Stomach (tissue), 9 donors: ENCODE data around the gene ZNF778. TPM values are rescaled to one million over a fixed set of nuclear protein-coding genes. Genes with fewer than 3 reads are reported as not detected.

Experiments
- DNase-seq, 2 donors: peaks; one replicate each; pipeline versions ENCODE4 v3.0.0 to v3.0.0-alpha.2; 2013 to 2019
- H3K27ac ChIP-seq, 5 donors: fragments of 200-600 bp in 4 of 5; sonication (generic) in 4 of 5; one replicate each; pipeline ENCODE4 v1.5.1; 2013 to 2019; ENCODE audit warnings: mild to moderate bottlenecking in 1 of 5, moderate library complexity in 1 of 5
- H3K27me3 ChIP-seq, 3 donors: fragments of 200-600 bp; sonication (generic); one replicate each; pipeline ENCODE4 v1.5.1; 2017 to 2019; ENCODE audit warnings: mixed run types in 1 of 3
- H3K36me3 ChIP-seq, 4 donors: fragments of 200-600 bp; sonication (generic); 1 replicate in 3 of 4; 2 replicates in 1 of 4; pipeline ENCODE4 v1.5.1; 2016 to 2019
- H3K4me1 ChIP-seq, 4 donors: fragments of 200-600 bp; sonication (generic); one replicate each; pipeline ENCODE4 v1.5.1; 2016 to 2019
- H3K4me3 ChIP-seq, 4 donors: fragments of 200-600 bp; sonication (generic) in 3 of 4; one replicate each; pipeline ENCODE4 v1.5.1; 2016 to 2019; ENCODE audit warnings: mild to moderate bottlenecking in 1 of 4
- H3K9me3 ChIP-seq, 4 donors: fragments of 200-600 bp; sonication (generic); one replicate each; pipeline ENCODE4 v1.5.1; 2016 to 2019
- EP300 ChIP-seq: sonication (generic); formaldehyde crosslinking; IDR thresholded peaks from one replicate; pipeline ENCODE4 v1.6.1; 2017; ENCODE audit warnings: antibody characterized with exemption
- POLR2A ChIP-seq, 4 donors: fragments of 450-650 bp; IDR thresholded peaks; one replicate each; pipeline ENCODE4 v1.6.1; 2016; ENCODE audit warnings: antibody characterized with exemption in 4 of 4, control low read depth in 2 of 4, mild to moderate bottlenecking in 1 of 4, moderate library complexity in 1 of 4
- POLR2AphosphoS5 ChIP-seq, 3 donors: sonication (generic); formaldehyde crosslinking; IDR thresholded peaks; one replicate each; pipeline ENCODE4 v1.6.1; 2016; ENCODE audit warnings: antibody characterized with exemption in 3 of 3
- WGBS, 5 donors: extraction: QIAGEN DNeasy Blood & Tissue Kit in 3 of 5; methylation state at CpG; one replicate each; pipeline versions ENCODE4 v1.1.5 to v1.1.7; 2013 to 2018; 5-methylcytosine and 5-hydroxymethylcytosine counted together
- intact Hi-C: fragments of 100-400 bp; cut with DNase I; formaldehyde crosslinking; loops from one replicate; pipeline ENCODE4 v1.15.1; 2023; ENCODE audit warnings: low total_unique reads
- polyA plus RNA-seq, 3 donors: library from polyadenylated mRNA; stranded (reverse); fragments of 200-250 nt; gene quantifications; one replicate each; pipeline ENCODE4 v1.2.3, GENCODE V29; 2013
- total RNA-seq, 5 donors: library from RNA; depleted of rRNA; stranded (reverse); fragments of >200 nt; gene quantifications; one replicate each; pipeline versions ENCODE4 v1.1.0 to v1.2.3, GENCODE V29; 2014 to 2016
- TF ChIP-seq, protein P1 (sequence below), 7 experiments: fragments of 450-650 bp in 4 of 7; fragments of 200-600 bp in 3 of 7; sonication (generic) in 3 of 7; IDR thresholded peaks; one replicate each; pipeline ENCODE4 v1.5.1; 2016 to 2019; ENCODE audit warnings: antibody characterized with exemption in 7 of 7, control low read depth in 2 of 7, mild to moderate bottlenecking in 1 of 7
- donor health status: healthy with polysubstance abuse.
- donor health status: Bipolar disorder and iron deficiency.
- donor health status: healthy.

ZNF778 gene
- total and polyA plus RNA-seq, 8 donors: 1.2 to 11.7 (median 4.5) TPM

DNA sequence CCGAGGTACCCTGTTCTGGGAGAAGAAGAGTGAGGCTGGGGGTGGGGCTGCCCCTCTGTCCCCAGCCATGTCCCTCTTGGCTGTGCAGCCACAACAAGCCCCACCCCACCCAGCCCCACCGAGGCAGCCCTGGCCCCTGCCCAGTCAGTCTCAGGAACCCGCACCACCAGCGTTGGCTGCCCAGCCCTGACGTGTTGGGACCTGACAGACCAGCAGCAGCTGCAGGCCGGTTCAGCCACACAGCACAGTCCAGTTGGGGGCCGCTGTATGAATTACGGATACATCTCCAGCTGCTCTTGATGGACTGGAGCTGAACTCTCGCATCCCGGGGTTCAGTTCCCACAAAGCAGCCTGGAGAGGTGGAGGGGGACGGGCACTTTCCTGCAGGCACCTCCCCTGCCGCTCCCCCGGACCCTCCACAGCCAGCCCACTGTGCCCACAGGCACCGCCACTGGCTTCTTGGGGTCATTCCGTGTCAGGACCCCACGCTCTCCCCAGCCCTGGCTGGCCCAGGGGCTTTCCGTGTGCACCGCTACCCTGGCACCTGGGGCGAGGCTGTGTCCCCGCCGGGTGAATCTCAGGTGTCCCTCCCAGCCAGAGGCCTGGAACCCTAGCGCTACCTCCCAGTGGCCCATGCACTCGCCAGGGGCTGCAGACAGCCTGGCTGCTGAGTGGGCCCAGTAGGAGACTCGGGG, 38.9 kb upstream of the ZNF778 start:
- H3K4me3 ChIP-seq: no peak overlapping the region
- H3K27me3 ChIP-seq: peaks cover 0 to 100% (median 0%) of the 10 kb centered on the region in 3 donors
- intact Hi-C loops: loop anchor here (10.0 kb wide), 1 partner anchor 444 kb away; no protein-coding TSS in a partner anchor
- no peaks in the 10 kb centered on the region for H3K9me3 ChIP-seq
- 71 to 85% (median 79%) methylated on average over 9 to 24 of the region's 24 CpGs for WGBS, 5 donors
- TF ChIP-seq, protein P1, sequence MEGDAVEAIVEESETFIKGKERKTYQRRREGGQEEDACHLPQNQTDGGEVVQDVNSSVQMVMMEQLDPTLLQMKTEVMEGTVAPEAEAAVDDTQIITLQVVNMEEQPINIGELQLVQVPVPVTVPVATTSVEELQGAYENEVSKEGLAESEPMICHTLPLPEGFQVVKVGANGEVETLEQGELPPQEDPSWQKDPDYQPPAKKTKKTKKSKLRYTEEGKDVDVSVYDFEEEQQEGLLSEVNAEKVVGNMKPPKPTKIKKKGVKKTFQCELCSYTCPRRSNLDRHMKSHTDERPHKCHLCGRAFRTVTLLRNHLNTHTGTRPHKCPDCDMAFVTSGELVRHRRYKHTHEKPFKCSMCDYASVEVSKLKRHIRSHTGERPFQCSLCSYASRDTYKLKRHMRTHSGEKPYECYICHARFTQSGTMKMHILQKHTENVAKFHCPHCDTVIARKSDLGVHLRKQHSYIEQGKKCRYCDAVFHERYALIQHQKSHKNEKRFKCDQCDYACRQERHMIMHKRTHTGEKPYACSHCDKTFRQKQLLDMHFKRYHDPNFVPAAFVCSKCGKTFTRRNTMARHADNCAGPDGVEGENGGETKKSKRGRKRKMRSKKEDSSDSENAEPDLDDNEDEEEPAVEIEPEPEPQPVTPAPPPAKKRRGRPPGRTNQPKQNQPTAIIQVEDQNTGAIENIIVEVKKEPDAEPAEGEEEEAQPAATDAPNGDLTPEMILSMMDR (IDR thresholded peaks at IDR 0.05): no peak
- TF ChIP-seq EP300 (no peak), POLR2AphosphoS5 (IDR thresholded peaks at IDR 0.05) (no peak), POLR2A (IDR thresholded peaks at IDR 0.05) (no peak)
- no peak for DNase-seq
- H3K36me3 ChIP-seq: no peaks in the 10 kb centered on the region
- H3K27ac ChIP-seq: no peak overlapping the region
- H3K4me1 ChIP-seq: no peaks in the 10 kb centered on the region

GRCh38 chr16:89179148-89179484, 38.4 kb upstream of the ZNF778 start:
- 81 to 90% (median 83%) methylated on average over 16 to 19 of the region's 19 CpGs for WGBS, 5 donors
- TF ChIP-seq POLR2A (IDR thresholded peaks at IDR 0.05) (no peak), EP300 (no peak), POLR2AphosphoS5 (IDR thresholded peaks at IDR 0.05) (no peak)
- TF ChIP-seq, protein P1 (IDR thresholded peaks at IDR 0.05): no peak
- H3K9me3 ChIP-seq: no peaks in the 10 kb centered on the region
- H3K36me3 ChIP-seq: no peaks in the 10 kb centered on the region
- H3K27me3 ChIP-seq: peaks cover 0 to 100% (median 0%) of the 10 kb centered on the region in 3 donors
- no peak overlapping the region for H3K4me3 ChIP-seq
- no peak for DNase-seq
- H3K27ac ChIP-seq: no peak overlapping the region
- intact Hi-C loops: loop anchor here (10.0 kb wide), 1 partner anchor 444 kb away; no protein-coding TSS in a partner anchor
- no peaks in the 10 kb centered on the region for H3K4me1 ChIP-seq

GRCh38 chr16:89179656-89180315, 37.7 kb upstream of the ZNF778 start:
- H3K9me3 ChIP-seq: no peaks in the 10 kb centered on the region
- intact Hi-C loops: loop anchor here (10.0 kb wide), 1 partner anchor 445 kb away; no protein-coding TSS in a partner anchor
- TF ChIP-seq POLR2AphosphoS5 (IDR thresholded peaks at IDR 0.05) (no peak), EP300 (no peak), POLR2A (IDR thresholded peaks at IDR 0.05) (no peak)
- TF ChIP-seq, protein P1 (IDR thresholded peaks at IDR 0.05): no peak
- peaks cover 0 to 100% (median 0%) of the 10 kb centered on the region in 3 donors for H3K27me3 ChIP-seq
- H3K36me3 ChIP-seq: no peaks in the 10 kb centered on the region
- H3K4me1 ChIP-seq: no peaks in the 10 kb centered on the region
- no peak for DNase-seq
- WGBS, 5 donors: 76 to 82% (median 80%) methylated on average over 22 to 25 of the region's 25 CpGs
- no peak overlapping the region for H3K27ac ChIP-seq
- no peak overlapping the region for H3K4me3 ChIP-seq

GRCh38 chr16:89183463-89183862, 34.0 kb upstream of the ZNF778 start:
- intact Hi-C loops: no loop called here
- Histone ChIP-seq H3K27ac (no peak overlapping the region), H3K4me1 (no peaks in the 10 kb centered on the region), H3K9me3 (no peaks in the 10 kb centered on the region), H3K27me3 (peaks cover 0 to 75% (median 0%) of the 10 kb centered on the region in 3 donors), H3K4me3 (no peak overlapping the region), H3K36me3 (no peaks in the 10 kb centered on the region)
- TF ChIP-seq EP300: no peak
- TF ChIP-seq POLR2AphosphoS5 (IDR thresholded peaks at IDR 0.05): no peak
- TF ChIP-seq, protein P1 (IDR thresholded peaks at IDR 0.05): no peak
- TF ChIP-seq POLR2A (IDR thresholded peaks at IDR 0.05): no peak
- 25 to 39% (median 32%) methylated on average over 13 of the region's 13 CpGs for WGBS, 5 donors
- no peak for DNase-seq
